Astrocyte of the spinal cord (primary cell): ENCODE measurements around the gene MTA3.

Experiments
- DNase-seq: peaks from one replicate; pipeline ENCODE4 v3.0.0; 2011; ENCODE audit warnings: low read depth, low spot score
- H3K4me3 ChIP-seq: 2 replicates; pipeline ENCODE4 v1.5.1; 2011; ENCODE audit warnings: low read depth, mild to moderate bottlenecking, low read length, moderate library complexity
- CTCF ChIP-seq: IDR thresholded peaks from 2 replicates; pipeline ENCODE4 v1.5.1; 2012; ENCODE audit warnings: low read depth, mild to moderate bottlenecking, low read length, inconsistent platforms
- in situ Hi-C: cut with HindIII; loops from 2 replicates; pipeline ENCODE4 v1.10.0; 2017; ENCODE audit warnings: low sequenced_read_pairs

The MTA3 gene

GRCh38 chr2:42756966-42757513 is 188.6 kb downstream of the MTA3 start:
- DNase-seq, result no peak
- H3K4me3 ChIP-seq, result no peak overlapping the region
- in situ Hi-C loops, result no loop called here
- no peak for TF ChIP-seq CTCF

- no peak for TF ChIP-seq CTCF
- in situ Hi-C loops, result no loop called here
- H3K4me3 ChIP-seq, result no peak overlapping the region
- DNase-seq, result no peak
Measured at GRCh38 chr2:42757981-42758740, 189.7 kb downstream of the MTA3 start.

- DNase-seq, result no peak
- H3K4me3 ChIP-seq, result no peak overlapping the region
- in situ Hi-C loops, result no loop called here
- no peak for TF ChIP-seq CTCF
Measured at GRCh38 chr2:42758751-42759150, 190.3 kb downstream of the MTA3 start.

- in situ Hi-C loops, result no loop called here
- TF ChIP-seq CTCF, result no peak
- DNase-seq, result no peak
Measured at GRCh38 chr2:42761554-42761953, 193.1 kb downstream of the MTA3 start.

GRCh38 chr2:42762155-42762554 is 193.7 kb downstream of the MTA3 start:
- TF ChIP-seq CTCF, result no peak

More at GRCh38 chr2:42761554-42761953, 193.1 kb downstream of the MTA3 start:
- H3K4me3 ChIP-seq, result no peak overlapping the region

GRCh38 chr2:42762823-42763804 is 194.7 kb downstream of the MTA3 start:
- DNase-seq, result no peak
- no peak for TF ChIP-seq CTCF
- no peak overlapping the region for H3K4me3 ChIP-seq
- in situ Hi-C loops, result no loop called here

More at GRCh38 chr2:42762155-42762554, 193.7 kb downstream of the MTA3 start:
- in situ Hi-C loops, result no loop called here
- H3K4me3 ChIP-seq, result no peak overlapping the region
- no peak for DNase-seq
